Measurements from ENCODE around the gene NFATC2.

NFATC2 gene

DNA sequence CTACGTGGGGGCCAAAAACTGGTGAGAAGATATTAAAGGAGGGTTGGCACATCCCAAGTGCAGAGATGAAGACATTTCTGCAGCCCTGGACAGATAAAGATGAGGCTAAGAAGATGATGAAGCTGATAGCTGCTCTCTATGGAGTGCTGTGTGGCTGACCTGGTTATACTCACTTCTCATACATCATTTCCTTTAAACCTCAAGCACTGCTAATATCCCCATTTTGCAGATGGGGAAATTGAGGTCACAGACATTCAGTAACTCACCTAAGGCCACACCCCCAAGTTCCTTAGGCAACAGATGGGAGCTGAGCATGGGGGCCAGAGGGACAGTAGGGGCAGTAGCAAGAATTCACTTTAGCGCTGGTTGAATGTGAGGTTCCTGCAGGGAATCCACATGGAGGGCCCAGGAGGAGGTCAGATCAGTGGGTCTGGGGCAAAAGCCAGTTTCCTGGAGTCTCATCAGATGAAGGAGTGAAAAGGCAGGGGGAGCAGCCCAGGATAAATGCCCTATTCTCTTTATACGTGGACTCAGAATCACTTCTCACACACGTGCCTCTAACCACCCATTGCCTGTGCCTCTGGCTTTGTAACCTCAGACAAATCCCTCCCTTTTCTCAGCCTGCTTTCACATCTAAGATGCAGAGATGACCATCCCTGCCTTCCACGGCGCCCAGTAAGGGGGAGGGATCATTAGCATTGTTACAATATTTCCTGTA lies 125.8 kb downstream of the NFATC2 start:
- H3K9me3 ChIP-seq (ENCODE audit: insufficient read depth, low read depth, low read length) = no peaks in the 10 kb centered on the region

DNA sequence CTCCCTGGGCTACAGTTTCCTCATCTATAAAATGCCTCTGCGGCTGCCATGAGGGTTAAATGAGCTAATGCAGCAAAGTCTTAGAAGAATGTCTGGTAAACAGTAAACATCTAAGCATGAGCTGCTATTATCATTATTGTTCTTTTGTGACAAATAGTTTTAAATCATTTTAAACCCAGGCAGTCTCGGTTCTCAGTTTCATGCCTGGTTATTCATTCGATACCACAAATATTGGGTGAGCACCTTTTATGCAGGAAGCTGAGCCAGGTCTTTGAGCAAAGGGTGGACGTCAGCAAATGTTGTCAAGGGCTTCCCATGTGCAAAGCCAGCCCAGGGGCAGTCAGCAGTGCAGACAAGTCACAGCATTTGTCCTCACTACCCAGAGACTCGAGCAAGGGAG lies 128.7 kb downstream of the NFATC2 start:
- H3K4me3 ChIP-seq (ENCODE audit: low read length, poor library complexity, severe bottlenecking) = no peak overlapping the region
- no peak overlapping the region for H2AFZ ChIP-seq (ENCODE audit: low read length)
- no peak overlapping the region for H3K9ac ChIP-seq (ENCODE audit: low read depth, low read length, poor library complexity, severe bottlenecking)
- 0 out of 2 replicates have a peak, but pooled peaks cover 6% of the 10 kb centered on the region for H3K79me2 ChIP-seq (ENCODE audit: insufficient read depth, low read length)
- TF ChIP-seq EZH2phosphoT487 (IDR thresholded peaks at IDR 0.05; ENCODE audit: borderline replicate concordance) = no peak
- TF ChIP-seq, protein P1, sequence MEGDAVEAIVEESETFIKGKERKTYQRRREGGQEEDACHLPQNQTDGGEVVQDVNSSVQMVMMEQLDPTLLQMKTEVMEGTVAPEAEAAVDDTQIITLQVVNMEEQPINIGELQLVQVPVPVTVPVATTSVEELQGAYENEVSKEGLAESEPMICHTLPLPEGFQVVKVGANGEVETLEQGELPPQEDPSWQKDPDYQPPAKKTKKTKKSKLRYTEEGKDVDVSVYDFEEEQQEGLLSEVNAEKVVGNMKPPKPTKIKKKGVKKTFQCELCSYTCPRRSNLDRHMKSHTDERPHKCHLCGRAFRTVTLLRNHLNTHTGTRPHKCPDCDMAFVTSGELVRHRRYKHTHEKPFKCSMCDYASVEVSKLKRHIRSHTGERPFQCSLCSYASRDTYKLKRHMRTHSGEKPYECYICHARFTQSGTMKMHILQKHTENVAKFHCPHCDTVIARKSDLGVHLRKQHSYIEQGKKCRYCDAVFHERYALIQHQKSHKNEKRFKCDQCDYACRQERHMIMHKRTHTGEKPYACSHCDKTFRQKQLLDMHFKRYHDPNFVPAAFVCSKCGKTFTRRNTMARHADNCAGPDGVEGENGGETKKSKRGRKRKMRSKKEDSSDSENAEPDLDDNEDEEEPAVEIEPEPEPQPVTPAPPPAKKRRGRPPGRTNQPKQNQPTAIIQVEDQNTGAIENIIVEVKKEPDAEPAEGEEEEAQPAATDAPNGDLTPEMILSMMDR (conservative IDR thresholded peaks at IDR 0.05; ENCODE audit: low read length) = no peak
- no peaks in the 10 kb centered on the region for H3K9me3 ChIP-seq (ENCODE audit: insufficient read depth, low read depth, low read length)
- H3K4me2 ChIP-seq (ENCODE audit: low read depth, low read length, poor library complexity, severe bottlenecking) = no peak overlapping the region
- peaks cover 3% of the 10 kb centered on the region for H4K20me1 ChIP-seq (ENCODE audit: insufficient read depth, low read length, poor library complexity, severe bottlenecking)
- H3K9me2 ChIP-seq (replicated peaks; ENCODE audit: low read depth, low read length) = no peaks in the 10 kb centered on the region
- H3F3A ChIP-seq (ENCODE audit: low read depth) = no peaks in the 10 kb centered on the region
- H3K36me3 ChIP-seq (ENCODE audit: insufficient read depth, low read length) = peaks cover 25% of the 10 kb centered on the region
- no peaks in the 10 kb centered on the region for H3K27me3 ChIP-seq (ENCODE audit: insufficient read depth, low read length, poor library complexity, severe bottlenecking)
- H3K4me1 ChIP-seq (ENCODE audit: insufficient read depth, low read length, poor library complexity, severe bottlenecking) = no peaks in the 10 kb centered on the region

More for the DNA sequence above, 125.8 kb downstream of the NFATC2 start:
- Histone ChIP-seq H3K27me3 (ENCODE audit: insufficient read depth, low read length, poor library complexity, severe bottlenecking) (no peaks in the 10 kb centered on the region), H3K4me1 (ENCODE audit: insufficient read depth, low read length, poor library complexity, severe bottlenecking) (peaks cover 14% of the 10 kb centered on the region), H3K9ac (ENCODE audit: low read depth, low read length, poor library complexity, severe bottlenecking) (no peak overlapping the region), H4K20me1 (ENCODE audit: insufficient read depth, low read length, poor library complexity, severe bottlenecking) (no peaks in the 10 kb centered on the region), H3K4me3 (ENCODE audit: low read length, poor library complexity, severe bottlenecking) (no peak overlapping the region), H3K9me2 (replicated peaks; ENCODE audit: low read depth, low read length) (no peaks in the 10 kb centered on the region), H3F3A (ENCODE audit: low read depth) (no peaks in the 10 kb centered on the region), H3K36me3 (ENCODE audit: insufficient read depth, low read length) (peaks cover 30% of the 10 kb centered on the region; the same call in 1 of the 2 replicates), H3K79me2 (ENCODE audit: insufficient read depth, low read length) (0 out of 2 replicates have a peak, but pooled peaks cover 6% of the 10 kb centered on the region), H2AFZ (ENCODE audit: low read length) (no peak overlapping the region), H3K4me2 (ENCODE audit: low read depth, low read length, poor library complexity, severe bottlenecking) (no peak overlapping the region)
- TF ChIP-seq, protein P1 (conservative IDR thresholded peaks at IDR 0.05; ENCODE audit: low read length) = no peak
- TF ChIP-seq EZH2phosphoT487 (IDR thresholded peaks at IDR 0.05; ENCODE audit: borderline replicate concordance) = no peak

DNA sequence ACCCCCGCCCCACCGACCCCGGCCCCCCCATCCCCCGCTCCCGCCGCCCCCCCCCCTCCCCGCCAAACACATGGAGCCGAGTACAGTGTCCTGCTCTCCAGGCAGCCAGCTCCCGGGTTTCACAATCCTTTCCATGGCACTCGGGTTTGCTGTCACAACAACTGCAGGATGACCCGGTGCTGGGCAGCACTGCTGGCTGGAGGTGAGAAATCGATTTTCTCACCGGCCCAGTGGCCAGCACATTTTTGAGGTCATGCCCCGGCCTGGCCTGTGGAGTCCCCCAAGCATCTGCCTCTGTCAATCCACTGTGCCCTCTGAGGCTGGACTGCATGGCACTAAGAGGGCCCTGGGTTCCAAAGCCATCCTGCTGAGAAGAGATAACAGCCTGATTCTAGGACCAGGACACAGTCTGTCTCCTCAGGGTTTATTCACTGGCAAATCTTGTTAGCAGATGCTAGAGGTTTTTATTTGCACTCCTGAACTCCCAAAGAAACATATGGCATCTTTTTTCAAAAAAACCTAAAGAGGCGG lies 129.5 kb downstream of the NFATC2 start:
- Histone ChIP-seq H4K20me1 (ENCODE audit: insufficient read depth, low read length, poor library complexity, severe bottlenecking) (peaks cover 3% of the 10 kb centered on the region), H3F3A (ENCODE audit: low read depth) (no peaks in the 10 kb centered on the region), H2AFZ (ENCODE audit: low read length) (no peak overlapping the region), H3K9ac (ENCODE audit: low read depth, low read length, poor library complexity, severe bottlenecking) (no peak overlapping the region), H3K79me2 (ENCODE audit: insufficient read depth, low read length) (0 out of 2 replicates have a peak, but pooled peaks cover 6% of the 10 kb centered on the region), H3K9me3 (ENCODE audit: insufficient read depth, low read depth, low read length) (no peaks in the 10 kb centered on the region), H3K4me3 (ENCODE audit: low read length, poor library complexity, severe bottlenecking) (no peak overlapping the region), H3K4me2 (ENCODE audit: low read depth, low read length, poor library complexity, severe bottlenecking) (no peak overlapping the region), H3K27me3 (ENCODE audit: insufficient read depth, low read length, poor library complexity, severe bottlenecking) (no peaks in the 10 kb centered on the region), H3K9me2 (replicated peaks; ENCODE audit: low read depth, low read length) (no peaks in the 10 kb centered on the region), H3K36me3 (ENCODE audit: insufficient read depth, low read length) (peaks cover 26% of the 10 kb centered on the region), H3K4me1 (ENCODE audit: insufficient read depth, low read length, poor library complexity, severe bottlenecking) (no peaks in the 10 kb centered on the region)
- TF ChIP-seq, protein P1 (conservative IDR thresholded peaks at IDR 0.05; ENCODE audit: low read length) = no peak
- no peak for TF ChIP-seq EZH2phosphoT487 (IDR thresholded peaks at IDR 0.05; ENCODE audit: borderline replicate concordance)
